Measurements from ENCODE around the gene PWWP2A.

- TF ChIP-seq EZH2phosphoT487 (IDR thresholded peaks at IDR 0.05; ENCODE audit: low read length) (no peak), CTCF (IDR thresholded peaks at IDR 0.05; ENCODE audit: low read length) (no peak), EZH2 (optimal IDR thresholded peaks at IDR 0.05; ENCODE audit: low read depth, low read length) (no peak)
These were observed 46.2 kb upstream of the PWWP2A start for GRCh38 chr5:160165137-160166068.

Data from MM.1S (cell line).